NCI-H524 (cell line): ENCODE data around the gene UBAP2L.
"Not testable (repeated sequence)": the region's sequence is repeated elsewhere in the genome, so short reads cannot be mapped to it uniquely, and the experiment has no call there.

Experiments
- DNase-seq, 2 experiments: peaks; one replicate each; lab custom pipeline; 2025; lab: John Stamatoyannopoulos, UW

Gene UBAP2L

DNA sequence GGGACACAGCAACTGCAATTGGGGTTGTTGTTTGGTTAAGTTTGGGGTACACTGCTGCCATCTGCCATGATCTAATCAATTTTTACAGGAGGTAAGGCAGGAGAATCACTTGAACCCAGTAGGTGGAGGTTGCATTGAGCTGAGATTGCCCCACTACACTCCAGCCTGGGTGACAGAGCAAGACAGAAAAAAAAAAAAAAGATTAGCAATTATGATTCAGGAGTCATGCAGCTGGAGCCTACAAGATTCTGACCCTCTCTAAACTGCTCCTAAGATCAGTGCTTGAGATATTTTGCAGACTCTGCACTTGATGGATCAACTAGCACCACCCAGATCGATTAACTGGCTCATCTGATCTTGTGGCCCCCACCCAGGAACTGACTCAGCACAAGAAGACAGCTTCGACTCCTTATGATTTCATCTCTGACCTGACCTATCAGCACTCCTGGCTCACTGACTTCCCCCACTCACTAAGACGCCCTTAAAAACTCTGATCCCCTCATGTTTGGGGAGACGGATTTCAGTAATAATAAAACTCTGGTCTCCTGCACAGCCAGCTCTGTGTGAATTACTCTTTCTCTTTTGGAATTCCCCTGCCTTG, 87.0 kb downstream of the UBAP2L start:
- DNase-seq = not testable (repeated sequence)

DNA sequence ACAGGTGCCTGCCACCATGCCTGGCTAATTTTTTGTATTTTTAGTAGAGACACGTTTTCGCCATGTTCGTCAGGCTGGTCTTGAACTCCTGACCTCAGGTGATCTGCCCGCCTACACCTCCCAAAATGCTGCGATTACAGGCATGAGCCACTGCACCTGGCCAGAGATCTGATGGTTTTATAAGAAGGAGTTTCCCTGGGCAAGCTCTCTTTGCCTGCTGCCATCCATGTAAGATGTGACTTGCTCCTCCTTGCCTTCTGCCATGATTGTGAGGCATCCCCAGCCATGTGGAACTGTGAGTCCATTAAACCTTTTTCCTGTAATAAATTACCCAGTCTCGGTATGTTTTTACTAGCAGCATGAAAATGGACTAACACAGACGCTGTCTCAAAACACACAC, 88.4 kb downstream of the UBAP2L start:
- not testable (repeated sequence) for DNase-seq

DNA sequence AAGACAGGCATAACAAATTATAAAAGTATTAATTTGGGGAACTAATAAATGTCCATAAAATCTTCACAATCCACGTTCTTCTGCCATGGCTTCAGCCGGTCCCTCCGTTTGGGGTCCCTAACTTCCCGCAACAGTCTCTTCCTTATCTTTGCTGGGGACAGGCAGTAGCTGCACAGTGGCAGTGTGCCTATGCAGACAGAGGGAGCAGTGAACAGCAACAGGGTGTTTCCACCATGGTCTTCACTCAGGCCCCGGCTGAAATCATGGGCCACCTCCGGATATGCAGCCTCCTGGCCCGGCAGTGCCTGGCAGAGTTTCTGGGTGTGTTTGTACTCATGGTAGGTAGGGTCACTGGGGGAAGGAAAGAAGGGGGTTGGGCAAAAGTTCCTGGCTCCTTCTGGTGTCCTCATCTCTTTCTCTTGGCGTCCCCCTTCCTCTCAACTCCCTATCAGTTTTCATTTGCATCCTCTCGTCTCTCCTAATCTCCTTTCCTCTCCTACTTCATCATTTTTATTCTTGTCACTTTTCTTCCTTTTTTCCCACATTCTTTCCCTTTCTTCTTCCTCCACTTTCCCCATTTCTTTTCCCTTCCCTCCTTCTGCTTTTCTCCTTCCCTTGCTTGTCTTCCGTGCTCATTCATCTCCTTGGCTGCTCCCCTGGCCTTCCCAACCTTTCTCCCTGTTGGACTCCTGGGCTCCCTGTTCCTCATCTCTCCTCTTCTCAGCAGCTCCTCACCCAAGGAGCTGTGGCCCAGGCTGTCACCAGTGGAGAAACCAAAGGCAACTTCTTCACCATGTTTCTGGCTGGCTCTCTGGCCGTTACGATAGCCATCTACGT, 91.7 kb downstream of the UBAP2L start:
- not testable (repeated sequence) for DNase-seq

GRCh38 chr1:154313066-154313356, 92.3 kb downstream of the UBAP2L start:
- no peak for DNase-seq

DNA sequence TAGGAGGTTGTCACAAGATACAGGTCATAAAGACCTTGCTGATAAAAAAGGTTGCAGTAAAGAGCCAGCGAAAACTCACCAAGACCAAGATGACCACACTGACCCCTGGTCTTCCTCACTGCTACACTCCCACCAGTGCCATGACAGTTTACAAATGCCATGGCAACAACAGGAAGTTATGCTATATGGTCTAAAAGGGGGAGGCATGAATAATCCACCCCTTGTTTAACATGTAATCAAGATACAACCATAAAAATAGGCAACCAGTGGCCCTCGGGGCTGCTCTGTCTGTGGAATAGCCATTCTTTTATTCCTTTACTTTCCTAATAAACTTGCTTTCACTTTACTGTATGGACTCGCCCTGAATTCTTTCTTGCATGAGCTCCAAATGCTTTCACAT, 93.5 kb downstream of the UBAP2L start:
- not testable (repeated sequence) for DNase-seq

- DNase-seq = no peak
Measured at GRCh38 chr1:154316704-154317103, 95.9 kb downstream of the UBAP2L start.

- DNase-seq = no peak
Measured at GRCh38 chr1:154318386-154318785, 97.6 kb downstream of the UBAP2L start.
